Activated B cell treated with CpG ODN at 0.5 μM for 24 hours (primary cell): ENCODE measurements around the gene PSMA6. TPM values are rescaled to one million over a fixed set of nuclear protein-coding genes. Genes with fewer than 3 reads are reported as not detected.
"Not testable (repeated sequence)": the region's sequence is repeated elsewhere in the genome, so short reads cannot be mapped to it uniquely, and the experiment has no call there.

Experiments used
- ATAC-seq: fragments of 200-7000 bp; cut with Tn5 transposase; one replicate; pipeline ENCODE4 v1.10.0; 2021; ENCODE audit warnings: low read depth, mild to moderate bottlenecking, moderate library complexity
- CTCF ChIA-PET: fragments of 350-600 bp; sonication (Branson Sonifier 250); formaldehyde crosslinking; loops from one replicate; lab custom pipeline; 2021; ENCODE audit warnings: antibody characterized with exemption; lab: Charles Lee
- POLR2A ChIA-PET: fragments of 350-600 bp; sonication (Branson Sonifier 250); formaldehyde crosslinking; loops from one replicate; lab custom pipeline; 2021; ENCODE audit warnings: antibody characterized with exemption; lab: Charles Lee
- DNase-seq: peaks from one replicate; pipeline ENCODE4 v3.0.0; 2022
- H3K27ac Mint-ChIP-seq: one replicate; pipeline ENCODE4 v1.8.0; 2020; ENCODE audit warnings: mixed read lengths
- H3K27me3 Mint-ChIP-seq: one replicate; pipeline ENCODE4 v1.8.0; 2021; ENCODE audit warnings: mixed read lengths
- H3K36me3 Mint-ChIP-seq: one replicate; pipeline ENCODE4 v1.8.0; 2021; ENCODE audit warnings: low read depth, mixed read lengths
- H3K4me1 Mint-ChIP-seq: one replicate; pipeline ENCODE4 v1.8.0; 2021; ENCODE audit warnings: mixed read lengths
- H3K4me3 Mint-ChIP-seq: one replicate; pipeline ENCODE4 v1.8.0; 2020; ENCODE audit warnings: mild to moderate bottlenecking, mixed read lengths
- H3K9me3 Mint-ChIP-seq: one replicate; pipeline ENCODE4 v1.8.0; 2020; ENCODE audit warnings: mixed read lengths
- CTCF ChIP-seq: fragments of 200-600 bp; IDR thresholded peaks from one replicate; pipeline ENCODE4 v1.8.0; 2022; ENCODE audit warnings: antibody characterized with exemption, mild to moderate bottlenecking
- intact Hi-C: fragments of 100-400 bp; cut with micrococcal nuclease; formaldehyde crosslinking; loops from one replicate; pipeline ENCODE4 v1.15.1; 2024
- total RNA-seq: library from RNA; stranded (reverse); gene quantifications from 2 replicates; pipeline ENCODE4 v1.2.3, GENCODE V29; 2022

Gene PSMA6
- total RNA-seq, 1 donor from 2014 or later, result 163 TPM

- POLR2A ChIA-PET, result interaction anchor here (1.6 to 3.9 kb wide), 3 partner anchors 34 to 69 kb away, joined by 4 to 53 read pairs (median 8); partner anchors contain the start of genes NFKBIA and PSMA6
- peaks cover 25% of the 10 kb centered on the region for H3K4me1 Mint-ChIP-seq
- CTCF ChIA-PET, result no interaction called here
- H3K36me3 Mint-ChIP-seq, result no peaks in the 10 kb centered on the region
- no peaks in the 10 kb centered on the region for H3K9me3 Mint-ChIP-seq
- DNase-seq, result no peak
- no peak for TF ChIP-seq CTCF
- H3K27ac Mint-ChIP-seq, result no peak overlapping the region
- intact Hi-C loops, result loop anchor here (2.0 kb wide), 1 partner anchor 31 kb away; no protein-coding TSS in a partner anchor
- H3K4me3 Mint-ChIP-seq, result no peak overlapping the region
- H3K27me3 Mint-ChIP-seq, result no peaks in the 10 kb centered on the region
- no peak for ATAC-seq
Measured at GRCh38 chr14:35333797-35334743, 41.9 kb downstream of the PSMA6 start.

- intact Hi-C loops, result no loop called here
- no peaks in the 10 kb centered on the region for H3K9me3 Mint-ChIP-seq
- no peak overlapping the region for H3K27ac Mint-ChIP-seq
- H3K27me3 Mint-ChIP-seq, result no peaks in the 10 kb centered on the region
- ATAC-seq (no peak), DNase-seq (no peak)
- H3K36me3 Mint-ChIP-seq, result no peaks in the 10 kb centered on the region
- H3K4me1 Mint-ChIP-seq, result peaks cover 39% of the 10 kb centered on the region
- CTCF ChIA-PET, result no interaction called here
- POLR2A ChIA-PET, result interaction anchor here (1.1 kb wide), 1 partner anchor 69 kb away, joined by 5 read pairs; the partner anchor contains the start of gene NFKBIA
- no peak for TF ChIP-seq CTCF
- no peak overlapping the region for H3K4me3 Mint-ChIP-seq
Measured at GRCh38 chr14:35335388-35336092, 43.4 kb downstream of the PSMA6 start.

GRCh38 chr14:35336171-35336493 is 44.0 kb downstream of the PSMA6 start:
- POLR2A ChIA-PET, result interaction anchor here (1.1 kb wide), 1 partner anchor 68 kb away, joined by 5 read pairs; the partner anchor contains the start of gene NFKBIA
- H3K27me3 Mint-ChIP-seq, CTCF ChIA-PET, H3K27ac Mint-ChIP-seq, ATAC-seq, H3K4me3 Mint-ChIP-seq, H3K36me3 Mint-ChIP-seq, H3K9me3 Mint-ChIP-seq, DNase-seq, intact Hi-C loops: not testable (repeated sequence)
- H3K4me1 Mint-ChIP-seq, result peaks cover 43% of the 10 kb centered on the region

- DNase-seq (no peak), ATAC-seq (no peak)
- Mint-ChIP-seq H3K9me3 (no peaks in the 10 kb centered on the region), H3K4me3 (no peak overlapping the region), H3K27me3 (no peaks in the 10 kb centered on the region), H3K36me3 (no peaks in the 10 kb centered on the region), H3K4me1 (peaks cover 45% of the 10 kb centered on the region), H3K27ac (no peak overlapping the region)
- ChIA-PET CTCF (no interaction called here), POLR2A (interaction anchor here (1.1 kb wide), 1 partner anchor 68 kb away, joined by 5 read pairs; the partner anchor contains the start of gene NFKBIA)
- no peak for TF ChIP-seq CTCF
- intact Hi-C loops, result no loop called here
Measured at GRCh38 chr14:35336494-35337268, 44.5 kb downstream of the PSMA6 start.
